ENCODE measurements around the gene SPATA24.

DNA sequence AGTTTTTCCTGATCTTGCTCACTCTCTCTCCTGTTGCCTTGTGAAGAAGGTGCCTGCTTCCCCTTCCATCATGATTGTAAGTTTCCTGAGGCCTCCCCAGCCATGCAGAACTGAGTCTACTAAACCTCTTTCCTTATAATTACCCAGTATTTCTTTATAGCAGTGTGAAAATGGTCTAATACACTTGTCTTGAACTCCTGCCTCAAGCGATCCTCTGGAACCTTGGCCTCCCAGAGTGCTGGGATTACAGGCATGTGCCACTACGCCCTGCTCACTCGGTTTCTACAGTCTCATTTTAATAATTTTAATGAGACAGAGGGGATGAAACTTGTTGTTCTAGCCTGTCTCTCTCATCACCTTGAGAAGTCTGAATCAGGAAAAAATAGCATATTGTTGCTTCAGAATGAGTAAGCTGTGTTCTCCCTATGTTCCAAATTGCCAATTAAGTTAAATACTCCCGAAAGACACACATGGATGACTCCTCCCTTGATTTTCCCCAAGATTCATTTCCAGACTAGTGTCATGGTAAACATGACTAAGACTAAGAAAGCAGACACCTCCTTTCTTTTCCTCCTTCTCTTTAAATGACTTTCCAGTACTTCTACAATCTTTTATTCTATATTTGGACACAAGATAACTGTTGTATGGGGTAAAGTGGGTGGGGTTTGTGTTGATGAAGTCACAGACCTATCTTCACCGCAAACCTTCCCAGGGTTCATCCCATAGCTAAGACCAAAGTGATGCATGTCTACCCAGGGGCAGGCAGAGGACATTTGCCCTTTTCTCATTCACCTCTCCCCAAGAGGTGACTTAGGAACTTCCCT lies 43.3 kb upstream of the SPATA24 start:
- TF ChIP-seq POLR2A (IDR thresholded peaks at IDR 0.05; ENCODE audit: control extremely low read depth in 1 of 2, low read depth in 2 of 2, low read length in 2 of 2), result no peak
- TF ChIP-seq RAD21 (IDR thresholded peaks at IDR 0.05 in 1 of 2, conservative IDR thresholded peaks at IDR 0.05 in 1 of 2; ENCODE audit: low read depth in 2 of 2, low read length in 2 of 2), result no peak
- TF ChIP-seq YY1 (IDR thresholded peaks at IDR 0.05; ENCODE audit: low read depth, low read length), result no peak
- TF ChIP-seq, protein P1, sequence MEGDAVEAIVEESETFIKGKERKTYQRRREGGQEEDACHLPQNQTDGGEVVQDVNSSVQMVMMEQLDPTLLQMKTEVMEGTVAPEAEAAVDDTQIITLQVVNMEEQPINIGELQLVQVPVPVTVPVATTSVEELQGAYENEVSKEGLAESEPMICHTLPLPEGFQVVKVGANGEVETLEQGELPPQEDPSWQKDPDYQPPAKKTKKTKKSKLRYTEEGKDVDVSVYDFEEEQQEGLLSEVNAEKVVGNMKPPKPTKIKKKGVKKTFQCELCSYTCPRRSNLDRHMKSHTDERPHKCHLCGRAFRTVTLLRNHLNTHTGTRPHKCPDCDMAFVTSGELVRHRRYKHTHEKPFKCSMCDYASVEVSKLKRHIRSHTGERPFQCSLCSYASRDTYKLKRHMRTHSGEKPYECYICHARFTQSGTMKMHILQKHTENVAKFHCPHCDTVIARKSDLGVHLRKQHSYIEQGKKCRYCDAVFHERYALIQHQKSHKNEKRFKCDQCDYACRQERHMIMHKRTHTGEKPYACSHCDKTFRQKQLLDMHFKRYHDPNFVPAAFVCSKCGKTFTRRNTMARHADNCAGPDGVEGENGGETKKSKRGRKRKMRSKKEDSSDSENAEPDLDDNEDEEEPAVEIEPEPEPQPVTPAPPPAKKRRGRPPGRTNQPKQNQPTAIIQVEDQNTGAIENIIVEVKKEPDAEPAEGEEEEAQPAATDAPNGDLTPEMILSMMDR (IDR thresholded peaks at IDR 0.05; ENCODE audit: control extremely low read depth in 1 of 3, insufficient read depth in 1 of 3, low read depth in 1 of 3, low read length in 3 of 3), result no peak
- TF ChIP-seq HDAC2 (IDR thresholded peaks at IDR 0.05; ENCODE audit: borderline replicate concordance in 1 of 2, low read depth in 2 of 2, low read length in 2 of 2), result no peak
- TF ChIP-seq CREB1 (IDR thresholded peaks at IDR 0.05), result no peak
- TF ChIP-seq EGR1 (IDR thresholded peaks at IDR 0.05; ENCODE audit: borderline replicate concordance, low read depth, low read length), result no peak
- no peak for TF ChIP-seq POLR2AphosphoS5 (IDR thresholded peaks at IDR 0.05; ENCODE audit: low read depth, low read length)

Data from H1 (cell line).